Kidney (tissue), 14 donors: ENCODE data around the gene PAK1. TPM values are rescaled to one million over a fixed set of nuclear protein-coding genes. Genes with fewer than 3 reads are reported as not detected.
"Not testable (repeated sequence)": the region's sequence is repeated elsewhere in the genome, so short reads cannot be mapped to it uniquely, and the experiment has no call there.

Source experiments
- DNase-seq, 5 donors: peaks; one replicate each; pipeline ENCODE4 v3.0.0-alpha.2; 2013 to 2020
- FAIRE-seq: peaks from 2 replicates; lab custom pipeline; 2012; peaks lifted over from hg19 to GRCh38; lab: Jason Lieb, UNC
- H3K27ac ChIP-seq, 2 donors: one replicate each; pipeline ENCODE4 v1.7.0; 2013; ENCODE audit warnings: low read depth in 2 of 2, low read length in 2 of 2, inconsistent platforms in 1 of 2
- H3K27me3 ChIP-seq: one replicate; pipeline ENCODE4 v1.7.1; 2013; ENCODE audit warnings: low read length, inconsistent platforms; ENCODE audit not compliant: control insufficient read depth, insufficient read depth
- H3K36me3 ChIP-seq, 3 donors: one replicate each; pipeline versions ENCODE4 v1.7.0 to v1.7.1; 2013; ENCODE audit warnings: low read length in 3 of 3, control low read depth in 1 of 3, inconsistent platforms in 1 of 3; ENCODE audit not compliant: insufficient read depth in 3 of 3, control insufficient read depth in 2 of 3
- H3K4me1 ChIP-seq, 3 donors: one replicate each; pipeline versions ENCODE4 v1.7.0 to v1.7.1; 2013; ENCODE audit warnings: low read length in 3 of 3, inconsistent platforms in 1 of 3, low read depth in 1 of 3; ENCODE audit not compliant: control insufficient read depth in 2 of 3, insufficient read depth in 2 of 3
- H3K4me3 ChIP-seq, 3 donors: one replicate each; pipeline versions ENCODE4 v1.7.0 to v1.8.1; 2013; ENCODE audit warnings: low read length in 3 of 3, control low read depth in 1 of 3, inconsistent platforms in 1 of 3
- H3K9ac ChIP-seq, 3 donors: one replicate each; pipeline versions ENCODE4 v1.7.0 to v1.7.1; 2013; ENCODE audit warnings: low read length in 3 of 3, control low read depth in 1 of 3, inconsistent platforms in 1 of 3
- H3K9me3 ChIP-seq, 3 donors: one replicate each; pipeline versions ENCODE4 v1.7.0 to v1.7.1; 2013; ENCODE audit warnings: low read length in 3 of 3, control low read depth in 1 of 3, inconsistent platforms in 1 of 3; ENCODE audit not compliant: control insufficient read depth in 2 of 3, insufficient read depth in 1 of 3
- intact Hi-C: fragments of 100-400 bp; cut with DNase I; formaldehyde crosslinking; loops from one replicate; pipeline ENCODE4 v1.11.1; 2022
- polyA plus RNA-seq: library from polyadenylated mRNA; stranded (reverse); fragments of 350-450 nt; fragmentation: Illumina TruSeq; extraction: RNeasy Lipid Tissue Mini Kit (QIAGEN cat#74804); gene quantifications from one replicate; pipeline ENCODE4 v1.2.3, GENCODE V29; 2014; ENCODE audit warnings: low read depth, low replicate concordance; ENCODE audit not compliant: insufficient read depth
- total RNA-seq: library from RNA; stranded (reverse); fragmentation: NEBNext Ultra II Directional; extraction: Animal tissue kit (Norgen Biotek cat#: 25700); gene quantifications from one replicate; pipeline ENCODE4 v1.2.1, GENCODE V29; 2021
- TF ChIP-seq, protein P1 (sequence below): IDR thresholded peaks from 3 replicates; pipeline ENCODE4 v1.5.1; 2012; ENCODE audit warnings: mild to moderate bottlenecking, moderate library complexity, borderline replicate concordance; ENCODE audit not compliant: insufficient read depth; ENCODE audit errors: extremely low read depth
- donor health status: control.
- donor health status: control.
- donor health status: control.
- donor health status: control.
- donor health status: control.
- donor health status: DM: yes; HTN: yes; CAD: no.
- donor health status: Normal renal cell carcinoma (clear cell type).

The PAK1 gene
- total and polyA plus RNA-seq, 2 donors from 2014 or later: 22.2 to 29.1 TPM

DNA sequence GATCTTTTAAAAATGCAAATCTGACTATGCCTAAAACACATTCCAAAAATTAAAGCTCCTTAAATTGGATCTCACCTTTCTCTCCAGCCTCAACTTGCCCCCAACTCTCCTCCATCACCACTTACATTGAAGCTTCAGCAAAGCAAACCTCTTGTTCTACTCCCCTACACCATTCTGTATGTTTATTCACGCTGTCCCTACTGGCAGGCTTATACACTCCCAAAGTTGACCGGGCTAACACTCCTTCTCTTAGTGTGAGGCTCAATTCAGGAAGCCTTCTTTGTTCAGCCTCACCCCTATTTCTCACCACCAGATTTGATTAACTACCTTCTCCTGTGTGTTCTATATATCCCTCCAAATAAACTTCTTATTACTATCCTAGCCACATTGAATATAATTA lies 170.6 kb downstream of the PAK1 start:
- no peaks in the 10 kb centered on the region for H3K4me1 ChIP-seq
- H3K4me3 ChIP-seq: no peak overlapping the region
- H3K36me3 ChIP-seq: no peaks in the 10 kb centered on the region
- TF ChIP-seq, protein P1, sequence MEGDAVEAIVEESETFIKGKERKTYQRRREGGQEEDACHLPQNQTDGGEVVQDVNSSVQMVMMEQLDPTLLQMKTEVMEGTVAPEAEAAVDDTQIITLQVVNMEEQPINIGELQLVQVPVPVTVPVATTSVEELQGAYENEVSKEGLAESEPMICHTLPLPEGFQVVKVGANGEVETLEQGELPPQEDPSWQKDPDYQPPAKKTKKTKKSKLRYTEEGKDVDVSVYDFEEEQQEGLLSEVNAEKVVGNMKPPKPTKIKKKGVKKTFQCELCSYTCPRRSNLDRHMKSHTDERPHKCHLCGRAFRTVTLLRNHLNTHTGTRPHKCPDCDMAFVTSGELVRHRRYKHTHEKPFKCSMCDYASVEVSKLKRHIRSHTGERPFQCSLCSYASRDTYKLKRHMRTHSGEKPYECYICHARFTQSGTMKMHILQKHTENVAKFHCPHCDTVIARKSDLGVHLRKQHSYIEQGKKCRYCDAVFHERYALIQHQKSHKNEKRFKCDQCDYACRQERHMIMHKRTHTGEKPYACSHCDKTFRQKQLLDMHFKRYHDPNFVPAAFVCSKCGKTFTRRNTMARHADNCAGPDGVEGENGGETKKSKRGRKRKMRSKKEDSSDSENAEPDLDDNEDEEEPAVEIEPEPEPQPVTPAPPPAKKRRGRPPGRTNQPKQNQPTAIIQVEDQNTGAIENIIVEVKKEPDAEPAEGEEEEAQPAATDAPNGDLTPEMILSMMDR: no peak
- H3K27me3 ChIP-seq: no peaks in the 10 kb centered on the region
- H3K27ac ChIP-seq: no peak overlapping the region
- no peak overlapping the region for H3K9ac ChIP-seq
- no peak for FAIRE-seq
- no peaks in the 10 kb centered on the region for H3K9me3 ChIP-seq
- intact Hi-C loops: no loop called here
- no peak for DNase-seq

DNA sequence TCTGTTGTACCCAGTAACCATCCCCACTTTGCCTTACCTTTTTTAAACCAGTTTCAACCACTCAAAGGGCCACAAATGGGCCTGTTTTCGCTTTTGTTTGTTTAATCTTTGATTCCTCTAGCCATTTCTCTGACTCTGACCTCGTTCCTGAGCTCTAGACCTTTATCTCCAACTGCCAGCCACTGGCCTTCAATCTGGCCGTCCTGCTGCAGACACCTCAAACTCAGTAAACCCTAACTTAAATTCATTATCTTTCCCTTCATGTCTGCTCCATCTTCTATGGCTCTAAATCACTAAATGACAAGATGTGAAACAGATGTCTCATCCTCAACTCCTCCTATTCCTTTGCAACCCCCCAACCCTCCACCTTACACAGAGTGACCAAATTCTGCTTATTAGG lies 171.1 kb downstream of the PAK1 start:
- intact Hi-C loops: no loop called here
- Histone ChIP-seq H3K36me3 (no peaks in the 10 kb centered on the region), H3K27ac (no peak overlapping the region), H3K9ac (no peak overlapping the region), H3K9me3 (no peaks in the 10 kb centered on the region), H3K27me3 (no peaks in the 10 kb centered on the region), H3K4me3 (no peak overlapping the region), H3K4me1 (no peaks in the 10 kb centered on the region)
- TF ChIP-seq, protein P1: no peak
- no peak for DNase-seq
- FAIRE-seq: no peak

DNA sequence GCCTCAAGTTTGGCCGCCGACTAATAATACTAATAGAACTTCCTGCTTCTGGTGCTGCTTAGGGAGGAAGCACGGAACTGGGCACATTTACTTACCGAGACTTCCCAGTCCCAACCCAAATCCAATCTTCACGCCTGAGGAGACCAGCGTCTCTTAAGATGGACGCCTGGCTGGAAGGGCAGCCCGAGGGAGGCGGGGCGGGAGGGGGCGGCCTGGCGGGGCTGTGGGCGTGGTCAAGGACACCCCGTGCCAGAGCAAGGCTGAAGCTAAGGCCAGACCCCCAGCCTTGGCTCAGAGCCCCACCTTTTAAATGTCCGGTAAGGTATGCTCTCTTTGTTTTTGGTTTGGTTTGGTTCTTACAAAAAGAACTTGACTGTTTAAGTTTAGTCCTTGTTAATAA lies 172.4 kb downstream of the PAK1 start, which contains the start of gene GDPD4:
Gene GDPD4 (minus strand): TSS at position 177 of the 400 bp plus-strand sequence. CDS start 16,549 bp downstream, outside the sequence.
- DNase-seq: no peak
- Histone ChIP-seq H3K27ac (no peak within 1 kb of the TSS), H3K9ac (no peak within 1 kb of the TSS), H3K9me3 (no peaks in the 10 kb centered on the region), H3K4me1 (no peaks in the 10 kb centered on the region), H3K4me3 (no peak within 1 kb of the TSS), H3K36me3 (no peaks in the 10 kb centered on the region), H3K27me3 (no peaks in the 10 kb centered on the region)
- TF ChIP-seq, protein P1: no peak
- intact Hi-C loops: no loop called here
- FAIRE-seq: no peak

DNA sequence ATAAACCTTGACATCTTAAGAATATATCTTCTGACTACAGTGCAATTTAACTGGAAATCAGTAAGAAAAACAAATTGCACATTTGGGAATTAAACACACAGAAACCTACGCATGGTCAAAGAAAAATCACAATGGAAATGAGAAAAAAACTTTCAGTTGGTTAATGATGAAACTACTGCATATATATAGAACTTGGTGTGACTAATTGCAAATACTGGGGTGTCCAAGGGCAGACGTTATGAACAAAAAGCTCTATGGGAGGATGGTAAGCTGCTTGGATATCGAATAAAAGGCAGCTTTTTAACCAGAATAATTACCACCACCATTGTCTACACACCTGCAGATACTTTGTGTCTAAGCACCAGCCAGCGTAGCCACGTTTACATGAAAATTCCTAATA lies 173.2 kb downstream of the PAK1 start:
- Histone ChIP-seq H3K9me3 (no peaks in the 10 kb centered on the region), H3K36me3 (no peaks in the 10 kb centered on the region), H3K27ac (no peak overlapping the region), H3K27me3 (no peaks in the 10 kb centered on the region), H3K4me1 (no peaks in the 10 kb centered on the region), H3K9ac (no peak overlapping the region), H3K4me3 (no peak overlapping the region)
- DNase-seq: no peak
- intact Hi-C loops: no loop called here
- no peak for FAIRE-seq
- TF ChIP-seq, protein P1: no peak

DNA sequence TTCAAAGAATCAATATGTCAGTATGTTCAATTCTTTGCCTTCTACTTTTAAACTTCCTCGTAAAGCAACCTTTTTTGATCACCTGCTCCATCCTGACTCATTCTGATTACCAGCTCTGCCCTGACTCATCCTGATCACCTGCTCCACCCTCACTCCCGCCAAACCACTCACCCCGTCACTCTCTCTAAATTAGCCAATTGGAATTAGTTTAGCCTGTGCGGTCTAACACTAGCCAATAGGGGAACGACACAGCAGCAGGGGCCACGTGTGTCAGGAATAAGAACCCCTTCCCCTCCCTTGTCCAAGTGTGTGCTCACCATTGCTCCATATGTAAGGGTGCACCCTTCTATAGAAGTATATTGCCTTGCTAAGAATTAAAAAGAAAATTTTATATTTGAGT lies 173.9 kb downstream of the PAK1 start:
- intact Hi-C loops, FAIRE-seq, H3K9ac ChIP-seq, H3K27me3 ChIP-seq, H3K4me1 ChIP-seq, DNase-seq, H3K36me3 ChIP-seq, H3K4me3 ChIP-seq, H3K9me3 ChIP-seq, H3K27ac ChIP-seq: not testable (repeated sequence)
